Activated CD8-positive, alpha-beta T cell treated with anti-CD3 and anti-CD28 coated beads, Interleukin-2, amount 10 ng/mL, durations not matched to agents 7 days and 5 days (primary cell): ENCODE results near the gene SLC35C1. TPM values are rescaled to one million over a fixed set of nuclear protein-coding genes. Genes with fewer than 3 reads are reported as not detected.
"Not testable (repeated sequence)": the region's sequence is repeated elsewhere in the genome, so short reads cannot be mapped to it uniquely, and the experiment has no call there.

ENCODE experiments used
- ATAC-seq: fragments of 150-1000 bp; cut with Tn5 transposase; one replicate; pipeline ENCODE4 v1.10.0; 2021; ENCODE audit warnings: moderate library complexity
- CTCF ChIA-PET: fragments of 350-600 bp; sonication (Branson Sonifier 250); formaldehyde crosslinking; loops from one replicate; lab custom pipeline; 2021; ENCODE audit warnings: antibody characterized with exemption; lab: Charles Lee
- POLR2A ChIA-PET: fragments of 350-600 bp; sonication (Branson Sonifier 250); formaldehyde crosslinking; loops from one replicate; lab custom pipeline; 2021; ENCODE audit warnings: antibody characterized with exemption; lab: Charles Lee
- DNase-seq: peaks from one replicate; pipeline ENCODE4 v3.0.0-alpha.2; 2020
- H3K27ac Mint-ChIP-seq: one replicate; pipeline ENCODE4 v1.8.0; 2021; ENCODE audit warnings: mild to moderate bottlenecking, mixed read lengths
- H3K27me3 Mint-ChIP-seq: one replicate; pipeline ENCODE4 v1.8.0; 2021; ENCODE audit warnings: low read depth, mixed read lengths
- H3K36me3 Mint-ChIP-seq: one replicate; pipeline ENCODE4 v1.8.0; 2021; ENCODE audit warnings: low read depth, mixed read lengths
- H3K4me1 Mint-ChIP-seq: one replicate; pipeline ENCODE4 v1.8.0; 2021; ENCODE audit warnings: low read depth, mixed read lengths
- H3K4me3 Mint-ChIP-seq: one replicate; pipeline ENCODE4 v1.8.0; 2021; ENCODE audit warnings: mild to moderate bottlenecking, mixed read lengths
- H3K9me3 Mint-ChIP-seq: one replicate; pipeline ENCODE4 v1.8.0; 2022; ENCODE audit warnings: mixed read lengths; ENCODE audit not compliant: insufficient read depth
- total RNA-seq, 2 experiments: library from RNA; stranded (reverse); gene quantifications; one replicate each; pipeline ENCODE4 v1.2.3, GENCODE V29; 2021

SLC35C1 gene
- total RNA-seq, 2 experiments from 2014 or later: 21.8 to 23.5 TPM

GRCh38 chr11:45812581-45813548 is 7.9 kb downstream of the SLC35C1 start:
- Mint-ChIP-seq H3K27ac (peak overlapping the region; percentile 67), H3K36me3 (peaks cover 25% of the 10 kb centered on the region), H3K27me3 (no peaks in the 10 kb centered on the region), H3K4me3 (no peak overlapping the region), H3K9me3 (no peaks in the 10 kb centered on the region), H3K4me1 (peaks cover 24% of the 10 kb centered on the region)
- DNase-seq: no peak
- POLR2A ChIA-PET: interaction anchor here (0.6 to 1.1 kb wide), 2 partner anchors 8 to 52 kb away, joined by 3 read pairs; partner anchors contain the start of gene SLC35C1
- CTCF ChIA-PET: no interaction called here
- no peak for ATAC-seq

GRCh38 chr11:45815747-45816146 is 10.8 kb downstream of the SLC35C1 start:
- no peaks in the 10 kb centered on the region for H3K27me3 Mint-ChIP-seq
- ATAC-seq (no peak), DNase-seq (no peak)
- peaks cover 1% of the 10 kb centered on the region for H3K4me1 Mint-ChIP-seq
- H3K36me3 Mint-ChIP-seq: peaks cover 3% of the 10 kb centered on the region
- no peak overlapping the region for H3K4me3 Mint-ChIP-seq
- H3K27ac Mint-ChIP-seq: no peak overlapping the region
- H3K9me3 Mint-ChIP-seq: no peaks in the 10 kb centered on the region
- CTCF ChIA-PET: interaction anchor here (0.8 kb wide), 1 partner anchor 44 kb away, joined by 3 read pairs; no protein-coding TSS in a partner anchor
- POLR2A ChIA-PET: interaction anchor here (2.1 kb wide), 1 partner anchor 10 kb away, joined by 9 read pairs; the partner anchor contains the start of gene SLC35C1

GRCh38 chr11:45816614-45817013 is 11.7 kb downstream of the SLC35C1 start:
- Mint-ChIP-seq H3K27me3 (no peaks in the 10 kb centered on the region), H3K4me1 (peaks cover 1% of the 10 kb centered on the region), H3K36me3 (no peaks in the 10 kb centered on the region), H3K9me3 (no peaks in the 10 kb centered on the region), H3K4me3 (no peak overlapping the region), H3K27ac (no peak overlapping the region)
- ChIA-PET POLR2A (interaction anchor here (2.1 kb wide), 1 partner anchor 11 kb away, joined by 9 read pairs; the partner anchor contains the start of gene SLC35C1), CTCF (interaction anchor here (1.4 kb wide), 1 partner anchor 18 kb away, joined by 4 read pairs; no protein-coding TSS in a partner anchor)
- ATAC-seq: no peak
- DNase-seq: no peak

- Mint-ChIP-seq H3K9me3 (no peaks in the 10 kb centered on the region), H3K36me3 (no peaks in the 10 kb centered on the region), H3K27me3 (no peaks in the 10 kb centered on the region), H3K27ac (no peak overlapping the region), H3K4me1 (peaks cover 1% of the 10 kb centered on the region), H3K4me3 (no peak overlapping the region)
- no peak for ATAC-seq
- ChIA-PET POLR2A (interaction anchor here (2.1 kb wide), 1 partner anchor 12 kb away, joined by 9 read pairs; the partner anchor contains the start of gene SLC35C1), CTCF (interaction anchor here (0.8 to 1.4 kb wide), 4 partner anchors 11 to 470 kb away, joined by 3 to 5 read pairs (median 4); no protein-coding TSS in a partner anchor)
- no peak for DNase-seq
Observed at GRCh38 chr11:45817191-45817590, 12.2 kb downstream of the SLC35C1 start.

GRCh38 chr11:45818961-45819605 is 14.1 kb downstream of the SLC35C1 start:
- CTCF ChIA-PET: interaction anchor here (1.0 to 1.6 kb wide), 5 partner anchors 10 to 47 kb away, joined by 3 to 4 read pairs (median 3); no protein-coding TSS in a partner anchor
- ATAC-seq (no peak), DNase-seq (no peak)
- Mint-ChIP-seq H3K27me3 (no peaks in the 10 kb centered on the region), H3K36me3 (no peaks in the 10 kb centered on the region), H3K9me3 (no peaks in the 10 kb centered on the region), H3K27ac (no peak overlapping the region), H3K4me3 (no peak overlapping the region), H3K4me1 (peaks cover 1% of the 10 kb centered on the region)
- POLR2A ChIA-PET: no interaction called here

- CTCF ChIA-PET: interaction anchor here (1.0 to 1.4 kb wide), 3 partner anchors 8 to 23 kb away, joined by 3 to 4 read pairs (median 3); no protein-coding TSS in a partner anchor
- no peak for ATAC-seq
- no peaks in the 10 kb centered on the region for H3K4me1 Mint-ChIP-seq
Observed at GRCh38 chr11:45820211-45820857, 15.4 kb downstream of the SLC35C1 start.

GRCh38 chr11:45826492-45826891 is 21.5 kb downstream of the SLC35C1 start:
- H3K4me3 Mint-ChIP-seq, H3K9me3 Mint-ChIP-seq, ATAC-seq, POLR2A ChIA-PET, H3K27ac Mint-ChIP-seq, H3K4me1 Mint-ChIP-seq, DNase-seq, H3K36me3 Mint-ChIP-seq: not testable (repeated sequence)
- CTCF ChIA-PET: interaction anchor here (2.5 kb wide), 1 partner anchor 16 kb away, joined by 7 read pairs; no protein-coding TSS in a partner anchor
- peaks cover 26% of the 10 kb centered on the region for H3K27me3 Mint-ChIP-seq

More at GRCh38 chr11:45820211-45820857, 15.4 kb downstream of the SLC35C1 start:
- POLR2A ChIA-PET: no interaction called here
- H3K4me3 Mint-ChIP-seq: no peak overlapping the region
- H3K27ac Mint-ChIP-seq: no peak overlapping the region
- peaks cover 3% of the 10 kb centered on the region for H3K27me3 Mint-ChIP-seq
- no peak for DNase-seq
- H3K9me3 Mint-ChIP-seq: no peaks in the 10 kb centered on the region
- no peaks in the 10 kb centered on the region for H3K36me3 Mint-ChIP-seq

GRCh38 chr11:45827123-45827522 is 22.2 kb downstream of the SLC35C1 start:
- ATAC-seq: no peak
- H3K4me3 Mint-ChIP-seq: no peak overlapping the region

GRCh38 chr11:45828996-45829395 is 24.0 kb downstream of the SLC35C1 start:
- ChIA-PET CTCF (interaction anchor here (1.0 to 2.2 kb wide), 3 partner anchors 10 to 57 kb away, joined by 4 to 9 read pairs (median 8); no protein-coding TSS in a partner anchor), POLR2A (no interaction called here)
- Mint-ChIP-seq H3K4me1 (peaks cover 24% of the 10 kb centered on the region), H3K27ac (no peak overlapping the region), H3K36me3 (peaks cover 2% of the 10 kb centered on the region), H3K4me3 (no peak overlapping the region), H3K9me3 (no peaks in the 10 kb centered on the region), H3K27me3 (peaks cover 26% of the 10 kb centered on the region)
- no peak for DNase-seq
- ATAC-seq: no peak

More at GRCh38 chr11:45827123-45827522, 22.2 kb downstream of the SLC35C1 start:
- no peaks in the 10 kb centered on the region for H3K9me3 Mint-ChIP-seq
- H3K27ac Mint-ChIP-seq: no peak overlapping the region
- H3K27me3 Mint-ChIP-seq: peaks cover 26% of the 10 kb centered on the region
- H3K36me3 Mint-ChIP-seq: peaks cover 2% of the 10 kb centered on the region
- POLR2A ChIA-PET: no interaction called here
- CTCF ChIA-PET: interaction anchor here (1.3 kb wide), 1 partner anchor 9 kb away, joined by 3 read pairs; no protein-coding TSS in a partner anchor
- DNase-seq: no peak
- H3K4me1 Mint-ChIP-seq: peaks cover 9% of the 10 kb centered on the region

- Mint-ChIP-seq H3K36me3 (peaks cover 4% of the 10 kb centered on the region), H3K27me3 (peaks cover 22% of the 10 kb centered on the region), H3K4me1 (peaks cover 37% of the 10 kb centered on the region), H3K4me3 (no peak overlapping the region), H3K9me3 (no peaks in the 10 kb centered on the region), H3K27ac (no peak overlapping the region)
- DNase-seq (no peak), ATAC-seq (no peak)
- ChIA-PET POLR2A (interaction anchor here (1.0 kb wide), 1 partner anchor 26 kb away, joined by 3 read pairs; no protein-coding TSS in a partner anchor), CTCF (interaction anchor here (1.2 to 2.1 kb wide), 3 partner anchors 11 to 59 kb away, joined by 3 to 8 read pairs (median 4); no protein-coding TSS in a partner anchor)
Observed at GRCh38 chr11:45830596-45830995, 25.6 kb downstream of the SLC35C1 start.
